ENCODE measurements around the gene NTMT2. TPM values are rescaled to one million over a fixed set of nuclear protein-coding genes. Genes with fewer than 3 reads are reported as not detected.
"Not testable (repeated sequence)": the region's sequence is repeated elsewhere in the genome, so short reads cannot be mapped to it uniquely, and the experiment has no call there.

The NTMT2 gene
- total RNA-seq, result not detected

DNA sequence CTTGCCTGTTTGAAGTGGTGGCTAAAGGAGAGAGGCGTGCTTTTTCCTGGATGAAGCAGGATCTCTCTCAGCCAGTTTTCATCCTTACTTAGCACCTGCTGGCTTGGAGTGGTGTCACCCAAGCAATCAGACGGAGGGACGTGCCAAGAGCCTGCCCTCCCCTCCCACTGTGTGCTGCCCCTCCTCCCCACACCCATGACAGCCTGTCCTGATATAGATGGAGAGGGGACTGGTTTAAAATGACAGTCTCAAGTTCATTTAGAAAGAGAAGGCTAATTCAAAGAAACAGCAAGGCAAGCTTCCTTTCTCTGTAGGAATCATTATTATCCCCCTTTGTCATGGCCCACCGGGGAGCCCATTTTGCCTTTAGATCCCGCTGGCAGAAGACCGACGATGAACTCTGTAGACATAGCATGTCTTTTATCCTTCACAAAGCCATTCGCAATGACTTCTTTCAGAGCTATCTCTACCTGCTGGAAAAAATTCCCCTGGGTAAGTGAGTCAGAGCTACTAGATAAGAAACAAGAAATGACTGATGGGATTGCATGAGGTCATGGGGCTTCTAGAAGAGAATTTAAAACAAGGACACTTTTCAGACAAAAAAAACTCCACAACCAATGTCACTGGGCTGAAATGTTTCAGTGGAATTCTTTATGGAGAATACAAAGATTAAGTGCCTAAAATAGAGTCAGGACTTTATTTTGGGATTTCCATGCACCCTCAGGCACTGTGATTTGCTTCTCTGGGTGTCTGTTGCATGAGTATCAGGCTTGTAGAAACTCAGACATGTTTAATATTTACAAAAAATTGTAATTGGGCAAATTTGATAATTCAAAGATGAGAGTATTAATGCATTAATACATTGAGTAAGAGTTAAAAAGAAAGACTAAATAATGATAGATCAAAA is at the start of gene NTMT2:
Gene NTMT2 (plus strand): TSS at position 190 of the 907 bp plus-strand sequence. CDS start 149 bp downstream, at position 339.
- DNase-seq (ENCODE audit: low spot score) (no peak), ATAC-seq (no peak)
- intact Hi-C loops (cut with DNase I), result no loop called here

GRCh38 chr1:170095976-170096748 is 49.6 kb upstream of the NTMT2 start:
- DNase-seq (ENCODE audit: low spot score) (no peak), ATAC-seq (no peak)
- intact Hi-C loops (cut with DNase I), result no loop called here

DNA sequence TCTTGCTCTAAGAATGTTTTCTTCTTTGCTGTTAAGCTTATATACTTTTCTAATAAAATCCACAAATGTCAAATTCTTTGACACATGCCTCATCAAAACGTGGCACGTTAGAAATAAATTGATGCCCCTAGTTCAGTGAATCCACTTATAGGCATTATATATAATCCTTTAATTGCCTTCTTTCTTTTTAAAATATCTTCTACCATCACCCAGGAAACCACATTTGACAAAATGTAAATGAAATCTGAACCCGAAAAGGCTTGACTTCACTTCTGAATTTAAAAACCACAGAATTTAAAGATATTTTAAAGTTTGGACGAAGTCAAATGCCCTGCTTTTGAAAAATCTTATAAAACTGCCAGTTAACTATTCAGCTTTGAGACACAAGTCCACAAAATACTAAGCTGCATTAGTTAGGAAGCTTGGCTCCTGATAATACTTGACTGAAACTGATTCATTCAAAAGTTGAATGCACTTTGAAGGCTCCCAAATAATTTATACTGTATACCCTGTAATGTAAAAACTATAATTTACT is 48.9 kb upstream of the NTMT2 start:
- ATAC-seq (no peak), DNase-seq (ENCODE audit: low spot score) (no peak)
- intact Hi-C loops (cut with DNase I), result no loop called here

- DNase-seq (ENCODE audit: low spot score), result no peak
- ATAC-seq, result no peak
- intact Hi-C loops (cut with DNase I), result no loop called here
Observed at GRCh38 chr1:170097449-170097948, 48.3 kb upstream of the NTMT2 start.

DNA sequence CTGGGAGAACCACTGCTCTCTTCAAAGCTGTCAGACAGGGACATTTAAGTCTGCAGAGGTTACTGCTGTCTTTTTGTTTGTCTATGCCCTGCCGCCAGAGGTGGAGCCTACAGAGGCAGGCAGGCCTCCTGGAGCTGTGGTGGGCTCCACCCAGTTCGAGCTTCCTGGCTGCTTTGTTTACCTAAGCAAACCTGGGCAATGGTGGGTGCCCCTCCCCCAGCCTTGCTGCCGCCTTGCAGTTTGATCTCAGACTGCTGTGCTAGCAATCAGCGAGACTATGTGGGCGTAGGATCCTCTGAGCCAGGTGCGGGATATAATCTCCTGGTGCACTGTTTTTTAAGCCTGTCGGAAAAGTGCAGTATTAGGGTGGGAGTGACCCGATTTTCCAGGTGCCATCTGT is 32.6 kb upstream of the NTMT2 start:
- DNase-seq (ENCODE audit: low spot score); intact Hi-C loops (cut with DNase I); ATAC-seq: not testable (repeated sequence)

DNA sequence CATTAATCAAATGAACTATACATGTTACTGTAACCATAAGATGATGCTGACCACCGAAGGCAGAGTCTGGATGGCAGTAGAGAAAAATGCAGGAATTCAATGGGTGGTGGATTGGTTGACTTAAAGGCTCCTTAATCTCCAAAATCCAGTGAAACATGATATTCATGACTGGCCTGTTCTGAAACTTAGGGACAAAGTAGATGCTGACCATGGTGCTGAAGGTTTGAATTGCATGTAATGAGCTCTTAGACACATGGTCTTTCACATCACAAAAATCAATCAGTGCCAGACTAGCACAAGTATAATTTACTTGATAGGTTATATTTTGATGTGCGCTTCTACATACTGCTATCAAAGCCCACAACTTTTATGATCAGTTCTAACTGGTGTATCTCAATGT is 30.9 kb upstream of the NTMT2 start:
- DNase-seq (ENCODE audit: low spot score) (no peak), ATAC-seq (no peak)
- intact Hi-C loops (cut with DNase I), result no loop called here

GRCh38 chr1:170122366-170122765 is 23.4 kb upstream of the NTMT2 start:
- intact Hi-C loops (cut with DNase I), result no loop called here
- ATAC-seq (no peak), DNase-seq (ENCODE audit: low spot score) (no peak)

- ATAC-seq (no peak), DNase-seq (ENCODE audit: low spot score) (no peak)
- intact Hi-C loops (cut with DNase I), result no loop called here
Observed at GRCh38 chr1:170125269-170125668, 20.5 kb upstream of the NTMT2 start.

DNA sequence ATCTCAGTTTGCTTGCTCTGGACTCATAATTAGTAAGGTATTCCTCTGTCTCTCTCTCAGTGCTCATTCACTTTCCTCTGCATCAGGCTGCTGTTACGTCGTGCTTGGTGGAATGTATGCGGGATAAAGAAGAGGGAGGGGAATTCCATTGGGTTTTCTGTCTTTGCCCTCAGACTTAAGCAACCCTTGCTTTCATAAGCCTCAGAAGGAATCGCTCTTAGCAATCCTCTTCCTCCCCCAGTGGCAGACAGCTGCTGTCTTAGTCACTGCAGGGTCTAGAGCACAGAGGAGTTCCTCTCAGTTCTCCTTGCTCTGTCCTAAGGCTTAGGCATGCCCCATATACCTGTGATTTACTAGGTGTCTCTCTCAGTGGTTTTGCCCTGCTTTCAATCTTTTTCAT is 19.1 kb upstream of the NTMT2 start:
- intact Hi-C loops (cut with DNase I), result no loop called here
- DNase-seq (ENCODE audit: low spot score) (no peak), ATAC-seq (no peak)

DNA sequence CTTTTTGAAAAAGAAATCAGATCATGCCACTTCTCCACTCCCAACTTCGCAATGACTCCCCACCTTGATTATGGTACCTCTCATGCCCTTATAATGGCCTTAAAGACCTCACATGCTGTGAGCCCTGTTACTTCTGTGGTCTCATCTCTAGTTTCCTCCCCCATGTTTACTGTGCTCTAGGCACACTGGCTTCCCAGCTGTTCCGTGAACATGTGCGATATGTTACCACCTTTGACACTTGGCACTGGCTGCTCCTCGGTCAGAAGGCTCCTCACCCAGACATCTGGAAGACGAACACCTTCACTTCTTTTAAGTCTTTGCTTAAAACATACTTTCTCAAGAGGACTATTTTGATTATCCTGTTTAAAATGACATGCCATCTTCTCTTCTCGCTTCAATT is 14.3 kb upstream of the NTMT2 start:
- ATAC-seq, result no peak
- intact Hi-C loops (cut with DNase I), result no loop called here

GRCh38 chr1:170131984-170132383 is 13.8 kb upstream of the NTMT2 start:
- DNase-seq (ENCODE audit: low spot score), result no peak
- no peak for ATAC-seq
- intact Hi-C loops (cut with DNase I), result no loop called here

More for the DNA sequence above, 14.3 kb upstream of the NTMT2 start:
- DNase-seq (ENCODE audit: low spot score), result no peak

GRCh38 chr1:170133766-170134495 is 11.8 kb upstream of the NTMT2 start:
- DNase-seq (ENCODE audit: low spot score) (no peak), ATAC-seq (peak; percentile 77)
- intact Hi-C loops (cut with DNase I), result no loop called here

- DNase-seq (ENCODE audit: low spot score) (no peak), ATAC-seq (peak; percentile 71)
- intact Hi-C loops (cut with DNase I), result no loop called here
Observed at GRCh38 chr1:170134521-170134920, 11.2 kb upstream of the NTMT2 start.

DNA sequence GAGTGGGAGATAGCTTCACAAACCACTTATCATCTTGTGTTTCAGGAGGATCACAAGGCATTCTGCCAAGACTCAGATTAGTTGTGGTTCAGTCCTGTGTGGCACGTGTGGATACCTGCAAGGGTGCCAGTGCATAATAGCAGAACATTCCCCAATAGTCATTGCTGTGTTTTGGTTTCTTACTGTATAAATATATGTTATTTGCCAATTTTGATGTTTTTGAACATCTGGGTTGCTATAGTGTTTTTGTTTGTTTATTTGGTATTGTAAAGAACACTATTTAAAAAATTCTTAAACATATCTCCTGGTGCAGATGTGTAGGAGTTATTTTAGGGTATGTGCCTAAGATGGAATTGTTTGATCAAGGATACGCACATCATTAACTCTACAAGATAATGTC is 5.4 kb upstream of the NTMT2 start:
- intact Hi-C loops (cut with DNase I), result no loop called here
- no peak for DNase-seq (ENCODE audit: low spot score)
- no peak for ATAC-seq

DNA sequence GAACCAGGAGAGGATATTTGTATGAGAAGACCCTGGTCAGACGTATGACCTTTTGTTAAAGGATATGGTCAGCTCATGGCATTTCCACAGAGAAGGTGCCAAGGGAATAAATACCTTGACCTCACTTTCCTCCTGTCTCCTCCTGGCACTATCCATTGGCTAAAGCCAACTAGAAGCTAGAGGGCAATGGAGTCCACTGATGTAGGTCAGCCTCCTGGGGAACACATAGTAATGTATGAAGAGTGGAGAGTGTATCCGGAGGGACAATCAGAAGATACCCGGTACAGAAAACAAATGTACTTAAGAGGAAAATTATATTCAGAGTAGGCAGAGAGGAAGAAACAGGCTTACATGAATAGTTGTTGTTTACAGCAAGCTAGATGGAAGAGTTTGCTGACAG is 698 bp upstream of the NTMT2 start:
- intact Hi-C loops (cut with DNase I), result no loop called here
- no peak for ATAC-seq
- no peak for DNase-seq (ENCODE audit: low spot score)

DNA sequence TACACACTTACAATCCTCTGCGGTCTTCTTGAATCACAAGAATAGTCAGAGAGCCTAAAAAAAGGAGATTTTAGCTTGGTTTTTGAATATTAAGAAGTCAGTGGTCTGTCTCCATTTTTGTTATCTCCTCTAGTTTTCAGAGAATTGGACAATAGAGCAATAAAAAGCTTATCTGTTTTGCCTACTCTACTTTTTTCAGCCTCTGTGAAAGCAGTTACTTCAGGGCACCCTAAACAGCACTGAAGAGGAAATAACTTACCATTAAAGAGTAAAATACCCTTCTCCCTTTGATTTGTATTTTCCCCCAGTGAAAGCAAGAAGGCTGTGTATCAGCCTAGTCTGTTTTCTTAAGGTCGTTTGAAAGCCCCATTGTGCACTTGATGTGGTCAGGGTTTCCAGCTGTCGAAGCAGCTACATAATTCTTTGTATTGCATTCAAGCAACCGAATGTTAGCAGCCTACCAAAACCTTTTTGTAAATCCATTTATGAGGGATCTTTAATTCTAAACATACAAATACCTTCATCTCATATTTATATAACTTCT is 1.0 kb downstream of the NTMT2 start:
- ATAC-seq (peak; percentile 51), DNase-seq (ENCODE audit: low spot score) (no peak)
- intact Hi-C loops (cut with DNase I), result no loop called here

DNA sequence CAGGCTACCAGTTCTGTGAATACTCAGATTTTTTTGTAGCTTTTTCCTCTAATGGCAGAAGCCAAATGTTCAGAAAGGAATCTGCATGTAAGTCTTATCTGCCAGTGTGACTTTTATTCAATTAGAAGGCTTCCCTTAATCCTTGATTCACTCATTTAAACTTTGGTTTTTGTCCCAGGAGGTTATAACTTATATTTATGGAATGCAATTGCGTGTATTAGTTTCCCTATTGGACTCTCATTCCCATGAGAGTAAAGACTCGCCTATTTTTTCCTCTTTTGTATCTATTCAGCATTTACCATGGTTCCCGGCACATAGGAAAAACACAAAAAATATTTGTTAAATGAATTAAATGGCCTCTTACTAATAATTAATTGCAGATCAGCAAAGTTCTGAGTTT is 3.5 kb downstream of the NTMT2 start:
- no peak for ATAC-seq
- DNase-seq (ENCODE audit: low spot score), result no peak
- intact Hi-C loops (cut with DNase I), result no loop called here

GRCh38 chr1:170150016-170150415 is 4.3 kb downstream of the NTMT2 start:
- ATAC-seq (no peak), DNase-seq (ENCODE audit: low spot score) (no peak)
- intact Hi-C loops (cut with DNase I), result no loop called here

DNA sequence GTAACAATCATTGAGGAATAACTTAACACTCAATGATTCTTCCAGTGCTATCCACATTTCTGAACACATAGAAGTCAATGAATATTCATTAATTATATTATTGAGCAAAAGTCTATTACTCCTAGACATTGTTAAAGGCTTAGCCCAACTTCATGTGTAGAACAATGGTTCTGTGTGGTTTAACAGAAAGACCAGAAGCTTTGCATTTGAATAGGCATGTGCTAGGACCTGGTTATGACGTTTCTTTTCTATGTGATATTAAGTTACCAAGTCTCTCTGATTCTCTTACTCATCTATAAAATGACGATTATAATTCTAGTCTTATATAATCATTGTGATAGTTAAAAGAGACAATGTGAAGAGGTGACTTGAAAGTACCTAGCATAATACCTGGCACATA is 5.2 kb downstream of the NTMT2 start:
- no peak for DNase-seq (ENCODE audit: low spot score)
- no peak for ATAC-seq
- intact Hi-C loops (cut with DNase I), result no loop called here
